ENCODE results near the gene NEXN.
"Not testable (repeated sequence)": the region's sequence is repeated elsewhere in the genome, so short reads cannot be mapped to it uniquely, and the experiment has no call there.

Gene NEXN

DNA sequence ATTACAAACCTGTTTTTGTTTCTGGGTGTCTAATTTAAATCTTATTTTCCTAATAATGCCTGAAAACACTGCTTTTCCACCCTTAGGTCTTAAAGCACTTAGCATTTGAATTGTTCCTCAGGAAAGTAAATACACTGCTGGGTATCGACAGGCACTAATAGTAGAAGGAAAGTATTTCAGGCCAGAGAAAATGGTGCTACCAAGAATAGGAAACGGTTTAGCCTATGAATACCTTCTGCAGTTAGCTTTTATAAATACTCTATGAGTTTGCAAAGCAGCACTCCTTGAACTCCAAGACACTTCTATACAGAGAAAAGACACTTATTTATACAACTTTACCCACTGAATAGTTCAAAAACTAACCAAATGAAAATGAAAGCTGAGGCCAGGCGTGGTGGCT is 83.7 kb downstream of the NEXN start:
- no peak for DNase-seq

DNA sequence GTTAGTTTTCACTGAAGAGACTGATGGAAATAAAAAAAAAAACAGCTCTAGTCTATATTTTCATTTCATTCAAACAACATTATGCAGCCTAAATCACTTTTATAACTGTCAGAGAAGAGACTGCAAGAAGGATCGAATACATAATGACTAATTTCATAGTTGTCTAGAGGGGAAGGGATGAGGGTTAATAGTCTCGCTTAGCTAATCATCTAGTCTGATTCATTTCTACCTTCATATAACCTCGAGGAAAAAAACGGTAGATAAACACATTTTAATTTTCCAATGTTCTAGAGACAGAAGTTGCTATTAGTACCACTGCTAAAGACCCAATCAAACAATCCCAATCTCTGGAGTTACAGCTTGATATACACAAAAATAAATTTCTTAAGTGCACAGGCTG is 87.0 kb downstream of the NEXN start:
- no peak for DNase-seq

DNA sequence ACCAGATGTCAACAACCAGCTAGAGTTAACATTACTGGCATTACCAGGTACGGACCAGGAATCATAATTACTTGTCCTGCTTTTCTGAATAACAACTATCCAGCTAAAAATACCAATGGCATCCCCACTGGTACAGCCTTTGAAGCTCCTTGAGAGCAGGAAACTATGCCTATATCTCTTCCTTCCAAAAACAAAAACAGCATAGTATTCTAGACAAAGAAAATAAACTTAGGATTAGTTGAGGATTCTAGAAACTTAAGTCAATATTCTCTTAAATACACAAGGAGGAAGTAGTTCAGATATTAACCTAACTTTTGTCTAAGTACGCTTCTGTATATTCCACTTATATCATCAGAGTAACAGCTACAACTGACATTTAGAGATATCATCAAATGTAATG is 87.5 kb downstream of the NEXN start:
- DNase-seq, result no peak

DNA sequence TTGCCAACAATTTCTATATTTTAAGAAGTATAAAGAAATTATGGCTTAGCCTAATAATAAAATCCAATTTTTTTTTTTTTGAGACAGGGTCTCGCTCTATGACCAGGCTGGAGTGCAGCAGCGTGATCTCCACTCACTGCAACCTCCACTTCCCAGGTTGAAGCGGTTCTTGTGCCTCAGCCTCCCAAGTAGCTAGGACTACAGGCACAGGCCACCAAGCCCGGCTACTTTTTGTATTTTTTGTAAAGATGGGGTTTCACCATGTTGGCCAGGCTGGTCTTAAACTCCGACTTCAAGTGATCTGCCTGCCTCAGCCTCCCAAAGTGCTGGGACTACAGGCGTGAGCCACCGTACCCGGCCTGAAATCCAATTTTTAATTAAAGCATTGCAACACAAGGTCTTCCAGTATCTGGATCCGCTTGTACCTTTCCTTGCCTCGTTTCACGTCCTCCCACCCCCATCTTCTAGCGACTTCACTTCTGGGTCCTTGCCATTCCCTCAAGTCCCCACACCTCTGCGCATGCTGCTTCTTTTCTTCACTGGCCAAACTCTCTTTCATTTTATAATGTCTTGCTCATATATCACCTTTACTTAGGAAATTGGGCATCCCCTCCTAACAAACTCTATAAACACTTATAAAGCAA is 88.1 kb downstream of the NEXN start:
- DNase-seq, result no peak

DNA sequence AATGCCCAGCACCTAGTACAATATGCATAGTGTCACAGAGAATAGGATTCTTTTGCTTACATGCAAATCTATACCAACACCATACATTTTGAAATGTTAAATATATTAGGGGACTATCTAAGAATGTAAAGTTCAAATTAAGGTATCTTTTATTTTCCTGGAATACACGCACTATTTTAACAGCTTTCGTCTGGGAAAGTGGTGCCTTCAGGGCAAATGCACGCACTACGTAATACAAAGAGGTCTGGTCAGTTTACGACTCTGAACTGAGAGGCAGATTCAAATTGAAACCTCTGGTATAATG is 89.5 kb downstream of the NEXN start:
- no peak for DNase-seq

DNA sequence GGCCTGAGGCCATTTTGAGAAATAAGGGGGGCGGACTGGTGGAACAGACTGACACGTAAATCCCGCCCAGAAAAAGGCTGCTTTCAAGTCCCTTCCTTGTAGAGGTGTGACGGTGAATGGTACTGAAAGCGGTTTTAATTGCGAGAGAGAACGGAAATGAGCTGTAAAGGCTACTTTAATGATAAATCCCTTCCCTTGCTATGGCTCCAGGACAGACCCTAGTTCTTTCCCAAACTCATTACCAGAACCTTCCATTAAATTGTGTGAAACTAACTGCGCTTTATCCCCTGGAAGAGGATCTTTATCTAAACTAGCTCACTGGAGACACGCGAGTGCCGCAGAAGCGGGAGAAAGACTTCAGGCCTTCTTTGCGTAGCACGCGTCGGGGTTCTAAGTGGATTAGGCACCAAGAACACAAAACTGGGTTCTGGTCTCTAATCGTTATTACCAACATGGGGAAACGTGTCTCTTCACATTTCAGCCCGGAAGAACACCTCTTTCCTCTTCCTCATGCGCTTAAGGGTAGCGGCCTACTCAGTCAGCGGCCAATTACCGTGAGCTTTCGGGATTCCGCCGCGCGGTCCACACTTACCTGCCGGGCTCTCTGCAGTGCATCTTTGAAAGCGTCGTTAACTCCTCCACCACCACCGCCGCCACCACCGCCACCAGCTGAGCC is 90.0 kb downstream of the NEXN start:
- peak; percentile 87 for DNase-seq

DNA sequence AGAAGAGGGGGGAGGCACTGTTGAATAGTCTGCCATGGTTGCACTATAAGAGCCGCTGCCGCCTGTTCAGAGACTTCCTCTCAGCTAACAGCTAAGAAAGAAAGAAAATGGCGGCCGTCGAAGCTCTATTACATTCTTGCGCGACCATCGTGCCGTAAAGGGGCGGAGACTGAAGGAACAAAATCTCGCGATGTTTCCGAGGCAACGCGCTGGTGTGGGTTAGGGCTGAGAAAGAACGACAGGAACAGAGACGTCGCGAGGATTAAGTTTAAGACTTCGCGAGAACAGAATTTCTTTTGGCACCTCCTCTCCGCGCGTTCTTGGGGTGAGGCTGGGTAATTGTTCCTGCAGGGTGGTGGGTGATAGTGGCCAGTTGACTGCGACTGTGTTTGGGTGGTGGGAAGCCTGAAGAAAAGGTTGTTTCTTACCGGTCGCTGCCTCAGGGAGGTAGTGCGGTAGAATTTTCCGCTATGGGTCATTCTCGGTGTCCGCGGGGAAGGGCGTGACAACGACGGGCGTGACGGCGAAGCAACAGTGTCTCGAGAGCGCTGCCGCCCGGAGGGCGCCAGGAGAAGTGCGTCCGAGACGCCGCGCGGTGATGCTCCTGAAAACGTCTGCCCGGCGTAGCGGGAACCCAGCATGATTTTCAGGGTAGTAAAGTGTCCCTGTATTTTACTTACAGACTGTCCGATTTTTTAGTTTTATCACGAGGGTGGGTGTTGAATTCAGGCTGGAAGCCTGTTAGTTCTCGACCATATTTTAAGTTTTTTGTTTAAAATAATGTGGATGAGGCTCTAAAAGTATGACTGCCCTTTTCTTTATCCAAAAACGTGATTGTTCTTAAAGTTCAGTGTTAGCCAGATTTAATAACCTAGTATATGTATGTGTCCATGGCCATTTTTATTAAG is 90.8 kb downstream of the NEXN start, which contains the start of gene FUBP1:
FUBP1 (minus strand) TSS at position 104 of the 908 bp plus-strand sequence; CDS start at position 36, 68 bp downstream.
- DNase-seq, result peak; percentile 99

DNA sequence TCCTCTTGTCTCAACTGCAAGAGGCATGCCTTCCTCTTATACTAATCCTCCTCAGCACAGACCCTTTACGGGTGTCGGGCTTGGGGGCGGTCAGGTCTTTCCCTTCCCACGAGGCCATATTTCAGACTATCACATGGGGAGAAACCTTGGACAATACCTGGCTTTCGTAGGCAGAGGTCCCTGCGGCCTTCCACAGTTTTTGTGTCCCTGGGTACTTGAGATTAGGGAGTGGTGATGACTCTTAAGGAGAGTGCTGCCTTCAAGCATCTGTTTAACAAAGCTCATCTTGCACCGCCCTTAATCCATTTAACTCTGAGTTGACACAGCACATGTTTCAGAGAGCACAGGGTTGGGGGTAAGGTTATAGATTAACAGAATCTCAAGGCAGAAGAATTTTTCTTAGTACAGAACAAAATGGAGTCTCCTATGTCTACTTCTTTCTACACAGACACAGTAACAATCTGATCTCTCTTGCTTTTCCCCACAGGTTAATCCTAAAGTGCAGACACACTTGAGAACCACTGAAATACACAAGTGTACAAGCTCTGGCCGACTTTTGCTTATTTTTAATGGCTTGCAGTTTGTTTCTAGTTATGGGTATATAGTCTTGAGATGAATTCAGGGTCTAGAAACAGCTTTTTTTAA is 95.0 kb downstream of the NEXN start:
- DNase-seq, result not testable (repeated sequence)

DNA sequence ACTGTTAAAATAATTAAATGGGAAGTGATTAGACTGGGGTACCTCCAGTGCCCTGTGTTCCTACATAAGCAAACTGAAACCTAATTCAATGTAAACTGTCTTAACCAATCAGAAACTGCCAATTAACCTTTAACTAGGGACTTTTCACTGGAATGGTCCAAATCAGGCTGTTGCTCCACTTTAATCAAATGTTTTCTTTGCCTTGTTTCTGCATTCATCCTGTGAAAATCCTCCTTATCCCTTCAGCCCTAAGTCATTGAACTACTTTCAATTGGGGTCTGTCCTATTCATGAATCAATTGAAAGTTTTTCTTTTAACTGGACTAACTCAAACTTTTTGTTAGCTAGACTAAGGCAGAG is 95.6 kb downstream of the NEXN start:
- DNase-seq, result no peak

DNA sequence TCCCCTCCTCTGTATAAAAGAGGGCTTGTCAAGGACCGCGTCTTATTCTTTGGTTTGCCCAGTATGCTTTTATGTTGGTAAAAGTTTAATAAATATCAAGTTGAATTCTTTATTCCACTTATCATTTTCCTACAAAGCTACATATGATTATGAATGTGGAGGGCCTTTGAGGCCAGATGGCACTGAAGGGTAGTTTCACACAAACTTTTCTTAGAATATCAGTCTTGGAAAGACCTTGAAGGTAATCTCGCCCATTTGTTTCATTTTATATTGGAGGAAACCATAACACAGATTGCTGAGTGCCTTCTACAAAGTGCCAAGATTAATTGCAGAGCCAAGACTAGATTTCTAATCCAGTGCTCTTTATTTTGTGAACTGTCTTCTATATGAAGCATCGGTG is 96.2 kb downstream of the NEXN start:
- DNase-seq, result no peak

DNA sequence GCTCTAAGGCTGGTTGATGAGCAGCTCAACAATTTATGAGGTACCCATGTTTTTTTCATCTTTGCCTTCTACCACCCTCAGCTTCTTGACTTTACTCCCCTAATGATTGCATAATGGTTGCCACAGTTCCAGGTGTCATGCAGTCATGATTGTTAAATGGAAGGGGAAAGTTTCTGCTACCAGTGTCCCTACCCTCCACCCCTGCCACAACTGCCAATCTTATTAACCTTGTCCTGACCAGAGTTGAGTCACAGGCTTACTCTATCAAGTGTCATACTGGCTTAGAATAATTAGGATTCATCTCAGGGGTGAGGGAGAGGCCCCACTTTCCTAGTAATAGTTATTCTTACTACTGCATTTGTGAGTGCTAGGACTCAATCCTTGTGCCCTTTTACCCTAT is 98.4 kb downstream of the NEXN start:
- no peak for DNase-seq

DNA sequence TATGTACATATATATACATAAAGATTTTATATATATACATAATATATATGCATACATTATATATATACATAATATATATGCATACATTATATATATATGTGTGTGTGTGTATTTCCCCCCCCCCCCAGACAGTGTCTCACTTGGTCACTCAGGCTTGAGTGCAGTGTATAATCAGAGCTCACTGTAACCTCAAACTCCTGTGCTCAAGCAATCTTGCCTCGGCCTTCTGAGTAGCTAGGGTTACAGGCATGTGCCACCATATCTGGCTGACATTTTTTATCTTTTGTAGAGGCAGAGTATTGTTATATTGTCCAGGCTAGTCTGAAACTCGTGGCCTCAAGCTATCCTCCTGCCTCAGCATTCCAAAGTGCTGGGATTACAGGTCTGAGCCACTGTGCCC is 99.5 kb downstream of the NEXN start:
- no peak for DNase-seq

DNA sequence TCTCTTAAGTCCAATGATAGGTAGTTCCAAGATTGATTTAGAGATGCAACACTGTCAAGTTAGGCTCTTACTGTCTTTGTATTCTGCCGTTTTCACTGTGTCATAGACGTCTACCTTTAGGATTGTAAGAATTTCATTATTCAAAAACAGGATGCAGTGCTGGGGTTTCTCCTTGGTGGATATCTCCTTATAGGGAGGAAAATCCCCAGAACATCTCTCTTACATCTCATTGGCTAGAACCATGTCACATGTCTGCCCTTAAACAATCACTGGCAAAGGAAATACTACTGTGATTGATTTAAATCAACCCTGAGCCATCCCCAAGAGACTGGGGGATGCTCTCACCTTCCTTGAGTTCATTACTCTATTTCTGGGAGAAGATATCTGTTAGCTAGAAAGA is 101.3 kb downstream of the NEXN start:
- DNase-seq, result no peak

DNA sequence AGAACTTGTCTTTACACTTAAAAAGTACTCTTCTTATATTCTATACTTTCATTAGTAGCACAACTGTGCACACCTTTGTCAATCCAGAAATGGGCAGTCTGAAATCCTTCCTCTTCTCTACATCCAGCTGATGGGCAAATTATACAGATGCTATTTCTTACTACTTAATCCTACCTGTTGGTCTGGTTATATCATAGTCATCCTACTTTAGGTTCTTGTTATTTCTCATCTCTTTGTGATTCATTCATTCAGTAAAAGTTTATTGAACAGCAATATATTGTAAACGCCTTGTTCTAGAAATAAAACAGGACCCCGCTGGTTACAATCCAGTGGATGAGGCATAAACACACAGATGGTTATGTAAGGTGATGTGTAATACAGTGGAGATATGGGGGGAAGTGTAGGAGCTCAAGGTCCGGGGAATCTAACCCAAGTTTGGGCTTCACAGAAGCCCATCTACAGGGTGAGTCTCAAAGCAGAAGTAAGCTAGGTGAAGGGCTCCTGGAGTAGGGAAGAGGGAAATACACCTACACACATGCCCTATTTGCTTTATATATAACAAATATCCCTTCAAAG is 102.3 kb downstream of the NEXN start:
- no peak for DNase-seq

DNA sequence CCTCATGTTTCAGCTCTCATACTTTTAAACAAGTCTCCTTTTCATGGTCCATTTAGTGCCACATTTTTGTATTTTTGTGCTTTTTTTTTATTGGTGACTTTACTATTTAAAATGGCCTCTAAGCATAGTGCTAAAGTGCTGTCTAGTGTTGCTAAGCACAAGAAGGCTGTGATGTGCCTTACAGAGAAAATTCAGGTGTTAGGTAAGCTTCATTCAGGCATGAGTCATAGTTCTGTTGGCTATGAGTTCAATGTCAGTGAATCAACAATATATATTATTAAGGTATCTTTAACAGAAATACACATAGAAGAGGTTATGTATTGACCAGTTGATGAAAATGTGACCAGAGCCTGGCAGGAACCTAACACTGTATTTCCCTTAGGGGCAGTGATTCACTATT is 103.2 kb downstream of the NEXN start:
- DNase-seq, result no peak
